Psoas muscle (tissue), 8 donors: ENCODE results near the gene OLFM2. TPM values are rescaled to one million over a fixed set of nuclear protein-coding genes. Genes with fewer than 3 reads are reported as not detected.

ENCODE experiments used
- ATAC-seq, 4 donors: fragments of 200-7000 bp; cut with Tn5 transposase; one replicate each; pipeline ENCODE4 v1.9.1; 2020; ENCODE audit warnings: moderate library complexity in 3 of 4, mild to moderate bottlenecking in 2 of 4
- DNase-seq, 2 donors: peaks; one replicate each; pipeline ENCODE4 v3.0.0-alpha.2; 2020
- H3K27ac ChIP-seq: fragments of 200-600 bp; one replicate; pipeline ENCODE4 v1.8.0; 2022
- H3K27me3 ChIP-seq, 3 donors: fragments of 200-600 bp in 1 of 3; one replicate each; pipeline versions ENCODE4 v1.6.1 to v1.8.0; 2013 to 2022; ENCODE audit warnings: low read length in 2 of 3, mild to moderate bottlenecking in 2 of 3, moderate library complexity in 1 of 3; ENCODE audit not compliant: insufficient read depth in 3 of 3
- H3K36me3 ChIP-seq, 2 donors: fragments of 200-600 bp in 1 of 2; one replicate each; pipeline versions ENCODE4 v1.6.1 to v1.8.0; 2013 to 2022; ENCODE audit warnings: low read depth in 1 of 2, mild to moderate bottlenecking in 1 of 2, moderate library complexity in 1 of 2; ENCODE audit not compliant: insufficient read depth in 1 of 2
- H3K4me1 ChIP-seq: fragments of 200-600 bp; one replicate; pipeline ENCODE4 v1.8.0; 2022
- H3K4me3 ChIP-seq: fragments of 200-600 bp; one replicate; pipeline ENCODE4 v1.8.0; 2022; ENCODE audit warnings: mild to moderate bottlenecking
- H3K9me3 ChIP-seq: fragments of 200-600 bp; one replicate; pipeline ENCODE4 v1.8.0; 2022
- CTCF ChIP-seq: fragments of 200-600 bp; IDR thresholded peaks from one replicate; pipeline ENCODE4 v1.8.0; 2022; ENCODE audit warnings: antibody characterized with exemption
- WGBS, 3 donors: extraction: QIAGEN DNeasy Blood & Tissue Kit; methylation state at CpG; one replicate each; pipeline versions ENCODE4 v1.1.6 to v1.1.7; 2013; 5-methylcytosine and 5-hydroxymethylcytosine counted together
- intact Hi-C, 2 donors: fragments of 100-400 bp; cut with DNase I; formaldehyde crosslinking; loops; one replicate each; pipeline versions ENCODE4 v1.11.0 to v1.14.2; 2022
- polyA plus RNA-seq, 3 donors: library from polyadenylated mRNA; stranded (reverse); fragments of 200-250 nt; gene quantifications; one replicate each; pipeline ENCODE4 v1.2.3, GENCODE V29; 2013
- total RNA-seq, 4 donors: library from RNA; stranded (reverse); fragmentation: NEBNext Ultra II Directional in 2 of 4; extraction: Animal tissue kit (Norgen Biotek cat#: 25700) in 2 of 4; gene quantifications; one replicate each; pipeline versions ENCODE4 v1.2.1 to v1.2.4, GENCODE V29; 2021 to 2023
- donor health status: healthy with polysubstance abuse.
- donor health status: DM: no; HTN: no; CAD: no; lungs with moderate emphysema.
- donor health status: Bipolar disorder and iron deficiency.
- donor health status: healthy.
- donor health status: DM: yes; HTN: yes; CAD: no.
- donor health status: DM: no; HTN: no; CAD: no.
- donor health status: DM: no; HTN: no; CAD: no.
- donor health status: DM: yes; HTN: yes; CAD: no.

OLFM2 gene
- total and polyA plus RNA-seq, 7 donors = 0.48 to 5.1 (median 1.0) TPM

DNA sequence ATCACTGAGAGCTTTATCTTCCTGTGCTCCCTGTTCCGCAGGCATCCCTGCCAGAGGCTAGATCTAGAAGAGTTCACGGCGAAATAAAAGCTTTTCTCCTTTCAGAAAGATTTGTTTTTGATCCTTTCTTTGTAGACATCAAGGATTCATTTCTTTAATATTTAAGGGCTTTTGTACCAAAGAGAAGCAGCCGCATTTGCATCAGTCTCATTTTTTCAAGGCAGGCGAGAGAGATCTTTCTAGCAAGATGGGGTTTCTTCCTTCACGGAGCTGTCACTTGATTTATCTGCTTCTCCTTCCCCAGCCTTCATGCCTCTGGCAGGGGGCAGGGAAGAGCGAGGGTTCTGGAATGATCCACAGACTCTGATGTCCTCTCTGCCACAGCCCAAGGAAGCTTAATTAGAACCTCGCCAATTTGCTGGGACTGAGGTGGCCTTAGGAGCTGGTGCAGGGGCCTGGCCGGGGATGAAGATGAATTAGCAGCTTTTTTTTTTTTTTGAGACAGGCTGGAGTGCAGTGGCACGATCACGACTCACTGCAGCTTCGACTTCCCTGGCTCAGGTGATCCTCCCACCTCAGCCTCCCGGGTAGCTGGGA is 61.2 kb downstream of the OLFM2 start:
- TF ChIP-seq CTCF = no peak
- intact Hi-C loops = no loop called here
- no peaks in the 10 kb centered on the region for H3K4me1 ChIP-seq
- DNase-seq (no peak), ATAC-seq (no peak)
- H3K9me3 ChIP-seq = no peaks in the 10 kb centered on the region
- no peaks in the 10 kb centered on the region for H3K36me3 ChIP-seq
- WGBS, 3 donors = 71 to 76% (median 72%) methylated on average over 13 of the region's 13 CpGs
- no peak overlapping the region for H3K4me3 ChIP-seq
- H3K27ac ChIP-seq = no peak overlapping the region
- H3K27me3 ChIP-seq = no peaks in the 10 kb centered on the region

DNA sequence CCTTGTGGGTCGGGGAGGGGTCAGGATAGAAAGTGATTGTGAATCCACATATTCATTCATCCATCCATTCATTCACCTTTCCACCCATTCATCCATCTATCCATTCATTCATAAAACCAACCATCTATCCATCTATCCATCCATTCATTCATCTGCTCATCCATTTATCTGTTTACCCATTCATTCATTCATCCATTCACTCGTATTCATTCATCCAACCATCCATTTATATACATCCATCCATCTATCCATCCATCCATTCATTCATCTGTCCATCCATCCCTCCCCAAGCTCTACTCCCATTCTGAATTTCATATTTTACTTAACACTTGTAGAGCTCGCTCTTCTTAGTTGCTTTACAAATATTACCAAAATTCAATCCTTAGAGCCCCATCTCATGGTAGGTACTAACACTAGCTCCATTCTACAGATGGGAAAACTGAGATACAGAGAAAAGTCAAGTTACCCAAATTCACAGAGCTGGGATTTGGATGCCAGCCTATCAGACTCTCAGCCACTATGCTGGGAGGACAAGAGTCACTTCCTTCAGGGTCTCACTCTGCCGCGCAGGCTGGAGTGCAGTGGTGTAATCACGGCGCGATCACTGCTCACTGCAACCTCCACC is 63.6 kb downstream of the OLFM2 start:
- H3K27ac ChIP-seq = no peak overlapping the region
- DNase-seq (no peak), ATAC-seq (no peak)
- intact Hi-C loops = no loop called here
- no peaks in the 10 kb centered on the region for H3K9me3 ChIP-seq
- no peaks in the 10 kb centered on the region for H3K36me3 ChIP-seq
- WGBS, 3 donors = 95 to 98% (median 95%) methylated on average over 8 of the region's 8 CpGs
- no peak for TF ChIP-seq CTCF
- H3K4me3 ChIP-seq = no peak overlapping the region
- no peaks in the 10 kb centered on the region for H3K27me3 ChIP-seq
- no peaks in the 10 kb centered on the region for H3K4me1 ChIP-seq

DNA sequence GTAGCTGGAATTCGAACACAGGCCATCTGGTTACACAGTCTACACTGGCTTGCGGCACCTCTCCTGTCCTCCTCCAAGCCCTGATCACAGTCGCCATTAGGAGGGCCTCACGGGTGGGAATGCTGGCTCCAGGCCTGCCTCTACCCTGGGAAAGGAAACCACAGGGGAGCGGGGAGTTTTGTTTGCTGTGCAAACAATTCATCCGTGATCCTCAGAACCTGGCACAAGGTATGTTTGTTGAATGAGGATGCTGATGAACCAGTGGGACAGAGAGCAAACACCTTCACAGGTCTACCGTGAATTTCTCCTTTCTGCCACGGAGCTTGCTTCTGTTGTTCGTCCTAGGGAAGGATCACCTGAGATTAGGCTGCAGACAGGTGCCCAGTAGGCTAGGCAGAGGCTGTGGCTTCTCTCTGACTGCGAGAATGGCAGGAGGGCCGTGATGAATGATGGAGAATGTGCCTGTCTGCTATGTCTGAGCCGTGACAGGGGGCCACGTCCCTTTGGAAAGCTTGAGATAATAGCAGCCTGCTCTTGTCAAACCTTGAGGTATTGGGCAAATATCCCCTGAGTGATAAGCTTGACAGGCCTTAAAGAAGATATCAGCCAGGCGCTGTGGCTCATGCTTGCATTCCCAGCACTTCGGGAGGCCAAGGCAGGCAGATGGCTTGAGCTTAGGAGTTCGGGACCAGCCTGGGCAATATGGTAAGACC is 64.5 kb downstream of the OLFM2 start:
- Histone ChIP-seq H3K27ac (no peak overlapping the region), H3K4me3 (no peak overlapping the region), H3K4me1 (no peaks in the 10 kb centered on the region), H3K36me3 (no peaks in the 10 kb centered on the region), H3K27me3 (no peaks in the 10 kb centered on the region), H3K9me3 (no peaks in the 10 kb centered on the region)
- intact Hi-C loops = no loop called here
- WGBS, 3 donors = 72 to 83% (median 73%) methylated on average over 15 to 16 of the region's 16 CpGs
- no peak for TF ChIP-seq CTCF
- no peak for ATAC-seq
- DNase-seq = no peak

DNA sequence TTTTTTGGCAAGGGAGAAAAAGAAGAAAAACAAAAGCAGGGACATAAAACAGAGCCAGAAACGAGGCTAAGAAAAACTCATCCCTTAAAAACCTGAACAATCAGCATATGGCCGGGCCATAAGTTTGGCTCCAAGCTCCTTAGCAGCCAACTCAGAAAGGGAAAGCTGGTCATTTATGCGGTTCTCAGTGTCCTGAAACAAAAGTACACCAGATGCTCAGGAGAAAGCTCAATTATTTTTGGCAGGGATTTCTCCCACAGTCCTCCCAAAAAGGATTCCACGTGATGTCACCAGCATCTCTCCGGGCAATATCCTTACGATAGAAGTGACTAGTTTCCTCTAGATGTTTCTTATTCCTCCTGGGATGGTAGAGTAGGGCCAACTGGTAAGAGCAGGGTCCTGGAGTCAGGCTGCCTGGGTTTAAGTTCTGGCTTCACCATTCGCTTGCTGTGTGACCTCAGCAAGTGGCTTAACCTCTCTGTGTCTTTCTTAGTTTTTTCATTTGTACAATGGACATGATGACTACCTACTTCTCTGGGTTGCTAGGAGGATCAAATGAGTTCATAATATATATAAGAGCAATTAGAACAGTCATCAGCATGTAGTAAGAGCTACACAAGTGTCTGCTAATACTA is 67.2 kb downstream of the OLFM2 start:
- Histone ChIP-seq H3K4me1 (no peaks in the 10 kb centered on the region), H3K27me3 (no peaks in the 10 kb centered on the region), H3K27ac (no peak overlapping the region), H3K4me3 (no peak overlapping the region), H3K36me3 (no peaks in the 10 kb centered on the region), H3K9me3 (no peaks in the 10 kb centered on the region)
- 31 to 42% (median 33%) methylated on average over 7 of the region's 7 CpGs for WGBS, 3 donors
- no peak for TF ChIP-seq CTCF
- DNase-seq (no peak), ATAC-seq (no peak)
- intact Hi-C loops = no loop called here
